Nephron (organoid): ENCODE results near the gene WDPCP.

Experiments
- H3K27ac Mint-ChIP-seq, 3 experiments: 2 replicates each; pipeline ENCODE4 v1.8.0; 2020; ENCODE audit warnings: mixed read lengths in 3 of 3, mild to moderate bottlenecking in 2 of 3, moderate library complexity in 1 of 3
- H3K27me3 Mint-ChIP-seq: 2 replicates; pipeline ENCODE4 v1.8.0; 2021; ENCODE audit warnings: low read depth, mild to moderate bottlenecking, moderate library complexity, mixed read lengths
- H3K36me3 Mint-ChIP-seq: 2 replicates; pipeline ENCODE4 v1.8.0; 2020; ENCODE audit warnings: low read depth, mixed read lengths
- H3K4me1 Mint-ChIP-seq: 2 replicates; pipeline ENCODE4 v1.8.0; 2020; ENCODE audit warnings: mixed read lengths
- H3K4me3 Mint-ChIP-seq, 3 experiments: 2 replicates each; pipeline ENCODE4 v1.8.0; 2020; ENCODE audit warnings: mild to moderate bottlenecking in 3 of 3, mixed read lengths in 3 of 3, moderate library complexity in 2 of 3
- H3K9me3 Mint-ChIP-seq: 2 replicates; pipeline ENCODE4 v1.8.0; 2020; ENCODE audit warnings: mixed read lengths
- TF ChIP-seq, protein P1 (sequence below), 3 experiments: fragments of 200-600 bp; sonication (generic); IDR thresholded peaks; one replicate each; pipeline ENCODE4 v1.5.0; 2021; ENCODE audit warnings: antibody characterized with exemption in 3 of 3; ENCODE audit not compliant: unreplicated experiment in 3 of 3

WDPCP gene

DNA sequence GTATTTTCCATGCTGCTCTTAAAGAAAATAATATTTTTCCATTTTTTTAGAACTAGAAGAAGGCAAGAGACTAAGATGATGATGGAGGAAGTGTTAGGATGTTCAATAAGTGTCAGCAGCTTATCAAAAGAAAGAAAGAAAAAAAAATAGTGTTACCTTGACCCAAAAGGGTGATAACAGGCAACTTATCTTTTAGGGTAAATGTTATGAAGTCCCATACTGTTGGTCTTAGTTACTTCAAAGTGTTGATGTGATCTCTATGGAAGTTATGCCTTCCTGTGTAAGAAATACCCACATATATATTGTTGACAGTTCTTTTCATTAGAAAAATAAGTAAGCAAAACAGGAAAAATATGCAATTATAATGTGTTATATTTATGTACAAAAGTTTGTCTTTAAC is 394.1 kb downstream of the WDPCP start:
- Mint-ChIP-seq H3K27me3 (peaks cover 3% of the 10 kb centered on the region), H3K27ac (no peak overlapping the region), H3K36me3 (no peaks in the 10 kb centered on the region), H3K4me3 (no peak overlapping the region), H3K4me1 (no peaks in the 10 kb centered on the region), H3K9me3 (peaks cover 3% of the 10 kb centered on the region)
- TF ChIP-seq, protein P1, sequence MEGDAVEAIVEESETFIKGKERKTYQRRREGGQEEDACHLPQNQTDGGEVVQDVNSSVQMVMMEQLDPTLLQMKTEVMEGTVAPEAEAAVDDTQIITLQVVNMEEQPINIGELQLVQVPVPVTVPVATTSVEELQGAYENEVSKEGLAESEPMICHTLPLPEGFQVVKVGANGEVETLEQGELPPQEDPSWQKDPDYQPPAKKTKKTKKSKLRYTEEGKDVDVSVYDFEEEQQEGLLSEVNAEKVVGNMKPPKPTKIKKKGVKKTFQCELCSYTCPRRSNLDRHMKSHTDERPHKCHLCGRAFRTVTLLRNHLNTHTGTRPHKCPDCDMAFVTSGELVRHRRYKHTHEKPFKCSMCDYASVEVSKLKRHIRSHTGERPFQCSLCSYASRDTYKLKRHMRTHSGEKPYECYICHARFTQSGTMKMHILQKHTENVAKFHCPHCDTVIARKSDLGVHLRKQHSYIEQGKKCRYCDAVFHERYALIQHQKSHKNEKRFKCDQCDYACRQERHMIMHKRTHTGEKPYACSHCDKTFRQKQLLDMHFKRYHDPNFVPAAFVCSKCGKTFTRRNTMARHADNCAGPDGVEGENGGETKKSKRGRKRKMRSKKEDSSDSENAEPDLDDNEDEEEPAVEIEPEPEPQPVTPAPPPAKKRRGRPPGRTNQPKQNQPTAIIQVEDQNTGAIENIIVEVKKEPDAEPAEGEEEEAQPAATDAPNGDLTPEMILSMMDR (IDR thresholded peaks at IDR 0.05; ENCODE audit: unreplicated experiment in 3 of 3), result no peak

DNA sequence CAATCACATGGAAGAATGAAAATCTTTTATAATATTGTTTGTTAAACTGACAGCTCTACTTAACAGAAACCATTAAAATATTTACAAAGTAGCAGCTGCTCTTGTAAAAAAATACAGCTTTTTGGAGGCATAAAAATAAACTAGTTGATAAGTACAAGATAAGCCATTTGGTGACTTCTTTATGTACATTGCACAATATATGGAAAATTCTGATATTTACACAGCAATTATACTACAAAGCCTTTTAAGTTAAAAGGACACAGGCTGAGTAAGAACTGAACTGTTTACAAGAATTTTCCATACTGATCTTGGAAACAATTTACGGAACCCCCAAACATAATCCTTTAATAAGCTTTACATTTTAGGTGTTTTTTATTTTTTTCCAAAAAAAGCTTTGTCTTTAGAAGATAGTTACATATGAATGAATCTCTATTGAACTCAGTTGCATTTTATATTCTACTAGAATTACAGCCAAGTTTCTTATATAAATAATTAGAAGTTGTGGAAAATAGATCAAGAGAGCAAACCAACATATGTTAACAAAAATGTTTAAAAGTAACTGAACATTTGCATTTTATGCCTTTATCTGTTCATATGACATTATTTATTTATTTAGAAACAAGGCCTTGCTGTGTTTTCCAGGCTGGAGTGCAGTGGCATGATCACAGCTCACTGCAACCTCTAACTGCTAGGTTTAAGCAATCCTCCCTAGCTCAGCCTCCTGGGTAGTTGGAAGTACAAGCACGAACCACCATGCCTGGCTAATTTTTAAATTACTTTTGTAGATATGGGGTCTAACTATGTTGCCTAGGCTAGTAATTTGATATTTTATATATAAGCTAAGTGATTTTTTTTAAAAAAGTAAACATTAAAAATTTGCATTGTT is 395.1 kb downstream of the WDPCP start:
- no peak overlapping the region for H3K4me3 Mint-ChIP-seq
- peaks cover 11% of the 10 kb centered on the region for H3K9me3 Mint-ChIP-seq
- TF ChIP-seq, protein P1 (IDR thresholded peaks at IDR 0.05; ENCODE audit: unreplicated experiment in 3 of 3), result no peak
- no peaks in the 10 kb centered on the region for H3K4me1 Mint-ChIP-seq
- H3K36me3 Mint-ChIP-seq, result peaks cover 10% of the 10 kb centered on the region
- H3K27me3 Mint-ChIP-seq, result peaks cover 4% of the 10 kb centered on the region
- no peak overlapping the region for H3K27ac Mint-ChIP-seq

DNA sequence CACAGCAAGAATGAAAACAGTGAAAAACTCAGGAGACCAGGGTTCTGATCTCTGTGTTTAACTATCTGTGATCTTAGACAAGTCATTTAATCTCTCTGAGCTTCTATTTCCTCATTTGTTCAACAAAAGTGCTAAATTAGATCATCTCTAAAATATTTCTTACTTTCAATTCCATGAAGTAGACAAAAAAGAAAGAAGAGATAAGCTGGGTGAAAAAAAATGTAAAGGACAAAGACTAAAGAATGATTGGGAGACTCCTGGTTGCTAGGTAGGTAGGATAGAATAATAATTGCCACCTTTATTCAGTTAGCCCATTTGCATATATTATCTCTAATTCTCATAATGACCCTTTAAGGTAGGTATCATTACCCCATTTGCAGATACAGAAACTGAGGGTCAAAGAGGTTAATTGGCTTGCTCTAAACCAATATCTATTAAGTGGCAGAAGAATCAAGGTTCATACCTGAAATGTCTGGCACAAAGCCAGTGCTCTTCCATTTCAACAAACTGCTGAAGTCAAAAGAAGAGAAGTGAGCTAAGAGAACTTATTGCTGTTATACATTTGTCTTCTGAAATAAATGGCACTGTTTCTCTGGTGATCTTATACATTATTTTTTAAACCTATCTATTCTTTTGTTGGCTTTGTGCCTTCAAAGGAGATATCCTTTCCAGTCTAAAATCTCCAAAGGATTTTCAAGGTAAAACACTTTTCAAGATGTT is 395.9 kb downstream of the WDPCP start:
- Mint-ChIP-seq H3K27me3 (peaks cover 6% of the 10 kb centered on the region), H3K27ac (no peak overlapping the region), H3K9me3 (peaks cover 14% of the 10 kb centered on the region), H3K4me3 (no peak overlapping the region), H3K4me1 (no peaks in the 10 kb centered on the region), H3K36me3 (peaks cover 13% of the 10 kb centered on the region)
- TF ChIP-seq, protein P1 (IDR thresholded peaks at IDR 0.05; ENCODE audit: unreplicated experiment in 3 of 3), result no peak

DNA sequence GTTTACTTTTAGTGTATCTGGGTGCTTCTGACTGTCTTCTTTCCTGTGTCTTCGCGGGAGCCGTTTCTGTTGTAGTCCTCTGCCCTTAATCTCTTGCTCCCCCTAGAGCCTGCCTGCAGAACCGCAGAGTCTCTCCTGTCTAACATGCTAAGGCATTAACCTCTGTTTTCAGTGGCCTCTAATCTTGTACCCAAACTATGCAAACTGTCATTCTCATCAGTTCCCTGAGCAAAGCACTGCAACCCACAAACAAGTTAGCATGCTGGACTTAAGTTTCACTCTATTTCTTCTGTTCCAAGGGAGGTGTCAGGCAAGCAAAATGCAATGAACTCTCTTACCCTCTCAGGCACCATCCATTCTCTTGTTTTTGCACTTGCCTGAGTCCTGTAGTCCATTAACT is 399.3 kb downstream of the WDPCP start:
- Mint-ChIP-seq H3K9me3 (peaks cover 19% of the 10 kb centered on the region), H3K4me3 (no peak overlapping the region), H3K27me3 (peaks cover 6% of the 10 kb centered on the region), H3K36me3 (peaks cover 13% of the 10 kb centered on the region), H3K4me1 (no peaks in the 10 kb centered on the region), H3K27ac (no peak overlapping the region)
- TF ChIP-seq, protein P1 (IDR thresholded peaks at IDR 0.05; ENCODE audit: unreplicated experiment in 3 of 3), result peak in 1 of 3 experiments; percentile 35

DNA sequence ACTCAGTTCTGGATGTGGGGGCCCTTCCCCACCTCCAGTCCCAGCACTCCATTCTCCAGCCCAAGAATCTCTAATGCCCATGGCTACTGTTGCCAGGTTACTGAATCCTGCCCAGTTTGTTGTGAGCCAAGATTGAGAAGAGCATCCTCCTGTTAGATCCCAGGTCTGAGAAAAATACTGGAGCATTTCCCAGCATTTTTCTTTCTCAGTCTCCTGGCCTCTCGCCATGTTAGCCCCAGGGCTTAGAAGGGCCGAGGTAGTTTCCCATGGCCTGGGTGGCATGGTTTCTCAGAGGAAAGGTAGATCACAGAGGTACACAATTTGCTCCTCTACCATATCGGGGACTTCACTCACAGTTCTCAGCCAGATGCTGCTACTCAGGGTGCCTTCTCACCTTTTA is 401.9 kb downstream of the WDPCP start:
- Mint-ChIP-seq H3K4me1 (no peaks in the 10 kb centered on the region), H3K4me3 (no peak overlapping the region), H3K27me3 (peaks cover 6% of the 10 kb centered on the region), H3K27ac (no peak overlapping the region), H3K9me3 (peaks cover 25% of the 10 kb centered on the region), H3K36me3 (peaks cover 13% of the 10 kb centered on the region)
- TF ChIP-seq, protein P1 (IDR thresholded peaks at IDR 0.05; ENCODE audit: unreplicated experiment in 3 of 3), result no peak
